T-cell (primary cell): ENCODE results near the gene EPHA8. TPM values are rescaled to one million over a fixed set of nuclear protein-coding genes. Genes with fewer than 3 reads are reported as not detected.

ENCODE experiments used
- ATAC-seq, 4 experiments: fragments of 200-7000 bp in 3 of 4; fragments of 150-1000 bp in 1 of 4; cut with Tn5 transposase; replicated peaks in 1 of 4; 1 replicate in 3 of 4; 2 replicates in 1 of 4; pipeline ENCODE4 v1.10.0; 2021; ENCODE audit warnings: moderate library complexity in 3 of 4, mild to moderate bottlenecking in 2 of 4, moderate number of reproducible peaks in 1 of 4
- CTCF ChIA-PET, 2 donors: fragments of 300-600 bp; sonication (Branson Sonifier 250); formaldehyde crosslinking; loops; one replicate each; lab custom pipeline; 2022; ENCODE audit warnings: antibody characterized with exemption in 2 of 2; lab: Charles Lee
- POLR2A ChIA-PET, 2 donors: fragments of 300-600 bp; sonication (Branson Sonifier 250); formaldehyde crosslinking; loops; one replicate each; lab custom pipeline; 2022; ENCODE audit warnings: antibody characterized with exemption in 2 of 2; lab: Charles Lee
- DNase-seq, 35 experiments: peaks; one replicate each; pipeline versions ENCODE4 v3.0.0 to v3.0.0-alpha.2; 2013 to 2023
- H3K27ac ChIP-seq: one replicate; pipeline ENCODE4 v1.5.1; 2013; ENCODE audit warnings: low read length
- H3K27me3 ChIP-seq, 2 experiments: replicated peaks in 1 of 2; 1 replicate in 1 of 2; 2 replicates in 1 of 2; pipeline versions ENCODE4 v1.6.1 to v1.7.0; 2013; ENCODE audit warnings: low read length in 1 of 2, mixed read lengths in 1 of 2; ENCODE audit not compliant: control insufficient read depth in 2 of 2, insufficient read depth in 2 of 2; ENCODE audit errors: extremely low read depth in 1 of 2
- H3K36me3 ChIP-seq, 2 donors: 1 replicate in 1 of 2; 2 replicates in 1 of 2; pipeline versions ENCODE4 v1.6.1 to v1.7.0; 2013; ENCODE audit warnings: low read length in 1 of 2; ENCODE audit not compliant: control insufficient read depth in 2 of 2, insufficient read depth in 1 of 2; ENCODE audit errors: extremely low read depth in 1 of 2
- H3K4me1 ChIP-seq, 2 experiments: 1 replicate in 1 of 2; 2 replicates in 1 of 2; pipeline versions ENCODE4 v1.6.1 to v1.7.0; 2013; ENCODE audit warnings: low read length in 2 of 2, mixed read lengths in 1 of 2; ENCODE audit not compliant: insufficient read depth in 2 of 2, control insufficient read depth in 1 of 2; ENCODE audit errors: extremely low read depth in 1 of 2
- H3K4me3 ChIP-seq, 2 donors: 1 replicate in 1 of 2; 2 replicates in 1 of 2; pipeline versions ENCODE4 v1.5.1 to v1.7.0; 2013; ENCODE audit warnings: mild to moderate bottlenecking in 2 of 2, low read length in 1 of 2, moderate library complexity in 1 of 2; ENCODE audit not compliant: control insufficient read depth in 1 of 2; ENCODE audit errors: extremely low read depth in 1 of 2
- H3K9me3 ChIP-seq: 2 replicates; pipeline ENCODE4 v1.7.0; 2013
- H3K27ac Mint-ChIP-seq, 2 donors: one replicate each; pipeline ENCODE4 v1.8.0; 2020 to 2021; ENCODE audit warnings: mild to moderate bottlenecking in 2 of 2, mixed read lengths in 2 of 2
- H3K27me3 Mint-ChIP-seq, 2 donors: one replicate each; pipeline ENCODE4 v1.8.0; 2021 to 2022; ENCODE audit warnings: mixed read lengths in 2 of 2
- H3K36me3 Mint-ChIP-seq: one replicate; pipeline ENCODE4 v1.8.0; 2021; ENCODE audit warnings: mixed read lengths
- H3K4me1 Mint-ChIP-seq, 3 donors: one replicate each; pipeline ENCODE4 v1.8.0; 2020 to 2022; ENCODE audit warnings: mixed read lengths in 3 of 3, mild to moderate bottlenecking in 1 of 3
- H3K4me3 Mint-ChIP-seq, 3 donors: one replicate each; pipeline ENCODE4 v1.8.0; 2020 to 2022; ENCODE audit warnings: mild to moderate bottlenecking in 3 of 3, mixed read lengths in 3 of 3, moderate library complexity in 3 of 3
- H3K9me3 Mint-ChIP-seq, 3 donors: one replicate each; pipeline ENCODE4 v1.8.0; 2020 to 2022; ENCODE audit warnings: mixed read lengths in 3 of 3
- WGBS: methylation state at CpG from one replicate; pipeline ENCODE4 v1.1.5; 2013; ENCODE audit warnings: missing lambda C conversion rate; ENCODE audit not compliant: insufficient coverage; 5-methylcytosine and 5-hydroxymethylcytosine counted together
- total RNA-seq, 35 experiments: library from RNA in 6 of 35; stranded (reverse) in 6 of 35; fragments of 120-200 nt in 1 of 35; gene quantifications; one replicate each; pipeline versions ENCODE4 v1.2.1 to v1.2.4 and lab custom pipeline; 2013 to 2026

The EPHA8 gene
- total RNA-seq, 5 donors from 2014 or later (not counting 1 experiment from before 2014, with no cell fraction given) = 0.09 to 0.15 TPM; not detected in 3

DNA sequence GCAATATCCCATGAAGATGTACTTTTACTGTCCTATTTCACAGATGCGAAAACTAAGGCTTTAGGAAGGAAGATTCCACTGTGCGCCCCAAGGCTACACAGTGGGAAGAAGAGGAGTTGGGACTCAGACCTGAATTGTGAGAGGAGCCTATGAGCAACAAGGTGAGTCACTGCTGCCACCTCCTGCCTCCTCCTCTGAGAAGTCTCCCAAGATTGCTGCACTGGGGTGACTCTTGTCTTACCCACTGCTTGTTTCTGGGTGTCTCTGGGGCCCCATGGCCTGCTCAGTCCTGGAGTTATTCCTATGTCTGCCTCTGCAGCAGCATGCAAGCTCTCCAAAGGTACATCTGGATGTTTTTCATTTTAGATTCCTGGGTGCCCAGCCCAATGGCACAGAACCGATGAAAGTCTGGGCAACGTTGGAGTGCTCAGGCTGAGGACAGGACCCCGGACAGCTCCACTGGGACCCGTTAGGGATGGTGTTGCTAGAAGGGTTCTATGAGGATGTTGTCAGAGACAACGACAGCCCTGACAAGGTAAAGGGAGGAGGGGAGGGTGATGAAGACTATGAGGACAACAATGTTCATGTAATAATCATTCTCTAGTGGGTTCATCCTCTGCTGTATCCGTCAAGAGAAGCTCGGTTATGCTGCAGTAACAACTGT lies 62.1 kb downstream of the EPHA8 start:
- no peak for ATAC-seq
- WGBS = 33% methylated on average over 7 of the region's 9 CpGs

DNA sequence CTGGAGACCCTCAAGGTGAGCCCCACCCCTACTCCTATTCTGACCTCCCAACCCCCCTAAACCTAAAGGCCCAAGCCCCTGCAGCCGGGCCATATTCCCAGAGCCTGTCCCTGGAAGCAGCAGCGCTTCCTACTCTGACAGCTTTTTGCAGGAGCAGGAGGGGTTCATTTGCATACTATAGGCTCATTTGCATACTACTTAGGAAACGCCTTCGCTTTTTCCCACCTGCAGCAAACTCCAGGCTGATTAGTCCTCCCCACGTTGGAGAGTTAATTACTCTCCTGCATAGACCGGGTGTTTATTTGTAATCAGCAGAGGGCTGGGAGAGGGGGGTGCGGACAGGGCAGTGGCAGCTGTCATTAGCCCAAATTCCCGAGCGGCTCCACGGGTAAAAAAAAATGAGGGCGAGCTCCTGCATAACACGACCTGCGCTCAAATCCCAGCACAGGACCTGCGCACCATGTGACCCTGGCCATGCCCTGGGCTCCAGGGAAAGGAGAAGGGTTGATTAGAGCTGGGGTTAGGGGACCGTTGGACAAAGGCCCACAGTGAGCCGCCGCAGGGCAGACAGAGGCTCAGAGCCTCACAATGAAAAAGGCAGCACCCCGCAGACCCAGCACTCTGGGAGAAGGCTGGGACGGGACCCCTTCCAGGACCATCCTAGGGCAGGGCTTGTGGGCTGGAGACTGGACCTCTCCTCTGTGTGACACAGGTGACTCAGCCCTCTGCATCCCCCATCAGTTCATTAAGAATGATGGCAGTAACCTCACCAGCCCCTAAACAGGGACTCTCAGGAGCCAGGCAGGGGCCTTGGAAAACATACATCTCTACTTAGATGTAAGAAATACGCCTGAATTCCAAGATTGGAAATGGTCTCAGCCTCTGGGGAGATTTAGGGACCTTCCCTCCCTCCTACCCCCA lies 63.2 kb downstream of the EPHA8 start:
- H3K36me3 ChIP-seq = no peaks in the 10 kb centered on the region
- no peaks in the 10 kb centered on the region for H3K4me1 ChIP-seq
- peaks cover 7 to 46% of the 10 kb centered on the region in 2 experiments for H3K27me3 ChIP-seq
- ATAC-seq (no peak), DNase-seq (no peak)
- Mint-ChIP-seq H3K27me3 (peaks cover 39 to 73% of the 10 kb centered on the region in 2 donors), H3K27ac (no peak overlapping the region), H3K9me3 (no peaks in the 10 kb centered on the region), H3K4me1 (no peaks in the 10 kb centered on the region), H3K4me3 (no peak overlapping the region), H3K36me3 (no peaks in the 10 kb centered on the region)
- no peaks in the 10 kb centered on the region for H3K9me3 ChIP-seq
- CTCF ChIA-PET = no interaction called here
- 36% methylated on average over 15 of the region's 20 CpGs for WGBS
- H3K27ac ChIP-seq = no peak overlapping the region
- no peak overlapping the region for H3K4me3 ChIP-seq
- POLR2A ChIA-PET = no interaction called here

More for the DNA sequence above, 62.1 kb downstream of the EPHA8 start:
- DNase-seq = no peak
- Histone ChIP-seq H3K4me1 (no peaks in the 10 kb centered on the region), H3K36me3 (no peaks in the 10 kb centered on the region), H3K9me3 (no peaks in the 10 kb centered on the region), H3K27ac (no peak overlapping the region), H3K27me3 (peaks cover 4 to 54% of the 10 kb centered on the region in 2 experiments), H3K4me3 (no peak overlapping the region)
- Mint-ChIP-seq H3K27me3 (peaks cover 38 to 72% of the 10 kb centered on the region in 2 donors), H3K9me3 (no peaks in the 10 kb centered on the region), H3K36me3 (no peaks in the 10 kb centered on the region), H3K4me3 (no peak overlapping the region), H3K4me1 (no peaks in the 10 kb centered on the region), H3K27ac (no peak overlapping the region)
- ChIA-PET POLR2A (no interaction called here), CTCF (no interaction called here)

DNA sequence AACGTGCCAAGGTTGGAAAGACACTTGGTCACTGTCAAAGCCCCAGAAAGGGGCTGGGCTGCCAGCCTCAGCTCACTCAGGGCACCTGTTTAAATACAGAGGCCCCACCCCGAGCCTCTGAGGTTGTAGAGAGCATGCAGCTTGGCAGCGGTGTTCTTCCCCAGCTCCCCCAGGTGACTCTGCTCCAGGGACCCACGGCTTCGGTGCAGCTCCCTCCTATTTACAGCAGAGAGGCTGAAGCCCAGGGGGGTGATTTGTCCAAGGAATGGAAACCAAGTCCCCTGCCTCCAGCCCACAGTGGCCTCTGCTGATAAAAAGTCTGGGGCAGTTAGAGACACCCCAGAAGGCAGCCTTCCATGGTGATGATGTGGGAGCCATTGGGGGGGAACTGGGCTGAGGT lies 64.0 kb downstream of the EPHA8 start:
- no peak overlapping the region for H3K4me3 ChIP-seq
- no peak overlapping the region for H3K27ac ChIP-seq
- no peak overlapping the region for H3K4me3 Mint-ChIP-seq
- ChIA-PET POLR2A (no interaction called here), CTCF (no interaction called here)
- no peak overlapping the region for H3K27ac Mint-ChIP-seq
- ATAC-seq (no peak), DNase-seq (no peak)
- WGBS = 0% methylated on average over 1 of the region's 5 CpGs
- no peaks in the 10 kb centered on the region for H3K9me3 Mint-ChIP-seq
- no peaks in the 10 kb centered on the region for H3K36me3 ChIP-seq
- H3K36me3 Mint-ChIP-seq = no peaks in the 10 kb centered on the region
- H3K9me3 ChIP-seq = no peaks in the 10 kb centered on the region
- H3K4me1 ChIP-seq = no peaks in the 10 kb centered on the region
- no peaks in the 10 kb centered on the region for H3K4me1 Mint-ChIP-seq
- H3K27me3 ChIP-seq = peaks cover 7 to 40% of the 10 kb centered on the region in 2 experiments
- peaks cover 44 to 72% of the 10 kb centered on the region in 2 donors for H3K27me3 Mint-ChIP-seq

DNA sequence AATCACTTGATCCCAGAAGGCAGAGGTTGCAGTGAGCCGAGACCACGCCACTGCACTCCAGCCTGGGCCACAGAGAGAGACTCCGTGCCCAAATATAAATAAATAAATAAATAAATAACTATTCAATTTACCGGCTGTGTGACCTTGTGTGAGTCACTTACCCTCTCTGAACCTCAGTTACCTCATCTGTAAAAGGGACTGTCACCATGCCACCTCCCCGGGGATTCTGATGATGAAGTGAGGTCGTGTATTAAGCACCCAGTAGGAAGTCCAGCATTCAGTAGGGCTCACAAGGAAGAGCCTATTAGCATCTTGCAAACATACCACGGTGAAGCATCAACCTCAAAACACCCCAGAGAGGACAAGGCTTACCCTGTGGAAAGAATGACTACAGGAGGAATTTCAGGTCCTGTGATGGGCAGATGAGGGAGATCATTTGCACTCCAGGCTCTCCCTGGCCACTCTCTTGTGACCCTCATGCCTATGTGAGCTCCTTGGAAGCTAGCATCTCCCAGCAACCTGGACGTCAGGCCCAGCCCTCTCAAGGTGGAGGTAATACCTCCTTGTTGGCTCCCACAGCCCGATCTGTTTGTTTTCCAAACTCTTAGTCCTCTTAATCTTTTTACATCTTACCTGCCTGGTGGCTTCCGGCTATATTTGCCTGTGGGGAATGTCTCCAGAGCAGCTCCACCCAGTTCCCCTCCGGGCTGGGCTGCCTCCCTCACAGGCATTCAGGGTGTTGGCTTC lies 65.6 kb downstream of the EPHA8 start:
- no peaks in the 10 kb centered on the region for H3K4me1 Mint-ChIP-seq
- Histone ChIP-seq H3K4me1 (peaks cover 0 to 3% of the 10 kb centered on the region in 2 experiments), H3K4me3 (no peak overlapping the region), H3K27ac (no peak overlapping the region), H3K27me3 (peaks cover 7 to 42% of the 10 kb centered on the region in 2 experiments), H3K36me3 (no peaks in the 10 kb centered on the region), H3K9me3 (no peaks in the 10 kb centered on the region)
- DNase-seq (no peak), ATAC-seq (no peak)
- ChIA-PET CTCF (no interaction called here), POLR2A (no interaction called here)
- H3K9me3 Mint-ChIP-seq = no peaks in the 10 kb centered on the region
- 10% methylated on average over 2 of the region's 11 CpGs for WGBS
- no peaks in the 10 kb centered on the region for H3K36me3 Mint-ChIP-seq
- H3K27ac Mint-ChIP-seq = no peak overlapping the region
- peaks cover 39 to 68% of the 10 kb centered on the region in 2 donors for H3K27me3 Mint-ChIP-seq
- no peak overlapping the region for H3K4me3 Mint-ChIP-seq

DNA sequence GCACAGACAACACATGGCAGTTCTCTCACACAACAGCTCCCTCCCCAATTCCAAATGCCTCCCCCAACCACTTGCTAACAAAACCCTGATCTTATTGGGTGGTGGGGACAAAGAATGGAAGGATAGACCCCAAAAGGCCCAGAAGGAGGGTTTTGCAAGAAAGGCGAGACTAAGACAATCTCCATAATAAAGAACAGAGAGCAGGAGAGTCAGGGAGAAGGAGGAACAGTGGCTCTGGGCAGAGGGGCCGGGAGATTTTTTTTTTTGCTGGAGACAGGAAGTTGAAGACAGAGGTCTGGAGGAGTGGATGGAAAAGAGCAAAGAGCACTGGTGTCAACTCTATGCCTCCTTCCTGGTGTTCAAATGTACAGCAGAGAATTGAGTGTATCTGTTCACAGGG lies 66.6 kb downstream of the EPHA8 start:
- no peaks in the 10 kb centered on the region for H3K4me1 Mint-ChIP-seq
- WGBS = 11% methylated on average over 1 of the region's 2 CpGs
- no peaks in the 10 kb centered on the region for H3K9me3 Mint-ChIP-seq
- Histone ChIP-seq H3K4me1 (peaks cover 0 to 3% of the 10 kb centered on the region in 2 experiments), H3K4me3 (no peak overlapping the region), H3K27me3 (peaks cover 7 to 46% of the 10 kb centered on the region in 2 experiments), H3K36me3 (no peaks in the 10 kb centered on the region), H3K27ac (no peak overlapping the region), H3K9me3 (no peaks in the 10 kb centered on the region)
- no peak overlapping the region for H3K27ac Mint-ChIP-seq
- peaks cover 33 to 60% of the 10 kb centered on the region in 2 donors for H3K27me3 Mint-ChIP-seq
- ATAC-seq (no peak), DNase-seq (no peak)
- CTCF ChIA-PET = no interaction called here
- no peak overlapping the region for H3K4me3 Mint-ChIP-seq
- H3K36me3 Mint-ChIP-seq = no peaks in the 10 kb centered on the region
- POLR2A ChIA-PET = no interaction called here
